Measurements from ENCODE around the gene C6orf58. TPM values are rescaled to one million over a fixed set of nuclear protein-coding genes. Genes with fewer than 3 reads are reported as not detected.

Gene C6orf58
- total RNA-seq, 1 experiment from 2014 or later: 0.20 TPM

DNA sequence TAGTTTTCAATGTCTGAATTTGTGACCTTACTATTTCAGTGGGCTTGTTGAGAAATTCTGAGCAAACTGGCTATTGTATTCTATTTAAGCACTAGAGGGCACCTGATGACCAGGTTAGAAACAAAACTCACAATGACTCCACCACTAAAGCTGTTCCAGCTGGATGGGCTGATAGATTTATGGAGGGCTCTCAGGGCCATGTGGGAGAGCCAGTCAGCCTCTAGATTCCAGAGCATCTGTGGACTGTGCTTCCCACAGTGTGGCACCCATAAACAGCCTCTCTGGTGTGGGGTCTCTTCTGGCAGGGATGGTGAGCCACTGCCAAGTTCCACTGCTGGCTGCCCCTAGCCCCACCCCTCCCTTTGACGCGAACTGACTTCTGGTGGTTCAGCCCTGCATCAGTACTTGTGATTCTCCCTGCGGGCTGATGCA, 29.2 kb downstream of the C6orf58 start:
- Histone ChIP-seq H3K4me1 (ENCODE audit: control insufficient read depth in 1 of 2, insufficient read depth in 2 of 2, low read length in 2 of 2) (no peaks in the 10 kb centered on the region), H3K36me3 (ENCODE audit: control insufficient read depth in 1 of 2, insufficient read depth in 2 of 2, low read length in 2 of 2) (no peaks in the 10 kb centered on the region), H3K79me2 (ENCODE audit: insufficient read depth, low read length) (no peaks in the 10 kb centered on the region), H3K27ac (ENCODE audit: low read depth, low read length) (no peak overlapping the region), H4K20me1 (ENCODE audit: insufficient read depth) (no peaks in the 10 kb centered on the region), H3K4me2 (ENCODE audit: low read length) (no peak overlapping the region), H3K9me3 (ENCODE audit: control insufficient read depth in 1 of 2, insufficient read depth in 1 of 2, low read depth in 1 of 2, low read length in 2 of 2) (no peaks in the 10 kb centered on the region), H3K4me3 (replicated peaks in 1 of 2; ENCODE audit: low read depth in 1 of 2, low read length in 2 of 2) (no peak overlapping the region), H3K27me3 (ENCODE audit: insufficient read depth, low read length) (no peaks in the 10 kb centered on the region), H3K9me2 (ENCODE audit: insufficient read depth) (no peaks in the 10 kb centered on the region), H3K9ac (ENCODE audit: low read length) (no peak overlapping the region), H2AFZ (ENCODE audit: low read depth, low read length, poor library complexity, severe bottlenecking) (peak overlapping the region; percentile 44)
- no peak for TF ChIP-seq TCF7L2 (IDR thresholded peaks at IDR 0.05; ENCODE audit: borderline replicate concordance, extremely low read depth, insufficient read depth, insufficient read length)
- TF ChIP-seq, protein P1, sequence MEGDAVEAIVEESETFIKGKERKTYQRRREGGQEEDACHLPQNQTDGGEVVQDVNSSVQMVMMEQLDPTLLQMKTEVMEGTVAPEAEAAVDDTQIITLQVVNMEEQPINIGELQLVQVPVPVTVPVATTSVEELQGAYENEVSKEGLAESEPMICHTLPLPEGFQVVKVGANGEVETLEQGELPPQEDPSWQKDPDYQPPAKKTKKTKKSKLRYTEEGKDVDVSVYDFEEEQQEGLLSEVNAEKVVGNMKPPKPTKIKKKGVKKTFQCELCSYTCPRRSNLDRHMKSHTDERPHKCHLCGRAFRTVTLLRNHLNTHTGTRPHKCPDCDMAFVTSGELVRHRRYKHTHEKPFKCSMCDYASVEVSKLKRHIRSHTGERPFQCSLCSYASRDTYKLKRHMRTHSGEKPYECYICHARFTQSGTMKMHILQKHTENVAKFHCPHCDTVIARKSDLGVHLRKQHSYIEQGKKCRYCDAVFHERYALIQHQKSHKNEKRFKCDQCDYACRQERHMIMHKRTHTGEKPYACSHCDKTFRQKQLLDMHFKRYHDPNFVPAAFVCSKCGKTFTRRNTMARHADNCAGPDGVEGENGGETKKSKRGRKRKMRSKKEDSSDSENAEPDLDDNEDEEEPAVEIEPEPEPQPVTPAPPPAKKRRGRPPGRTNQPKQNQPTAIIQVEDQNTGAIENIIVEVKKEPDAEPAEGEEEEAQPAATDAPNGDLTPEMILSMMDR (IDR thresholded peaks at IDR 0.05 in 2 of 3, conservative IDR thresholded peaks at IDR 0.05 in 1 of 3; ENCODE audit: borderline replicate concordance in 1 of 3, insufficient read depth in 1 of 3, low read depth in 2 of 3, low read length in 2 of 3): peak; percentile 45 to 63 (median 47); a peak in 5 of 6 replicates
- TF ChIP-seq RAD21 (IDR thresholded peaks at IDR 0.05; ENCODE audit: low read depth): peak; percentile 81
- DNase-seq (ENCODE audit: low read depth, low spot score) (peak; percentile 41), ATAC-seq (peak; percentile 91)
- intact Hi-C loops (cut with micrococcal nuclease): loop anchor here (1.0 to 10.0 kb wide), 3 partner anchors 84 to 1979 kb away; no protein-coding TSS in a partner anchor
- ChIA-PET RAD21 (ENCODE audit: low non-redundant PET in 1 of 2, low total read pairs in 2 of 2, uncharacterized antibody in 2 of 2, unreplicated experiment in 2 of 2) (interaction anchor here (0.6 to 0.9 kb wide), 4 partner anchors 32 to 1141 kb away, joined by 4 read pairs; no protein-coding TSS in a partner anchor), POLR2A (no interaction called here), CTCF (interaction anchor here (0.7 to 3.0 kb wide), 7 partner anchors 15 to 1125 kb away, joined by 3 to 22 read pairs (median 4); no protein-coding TSS in a partner anchor)
- no TSS peak for BruUV-seq (replicated peaks)

GRCh38 chr6:127608554-127609270, 31.7 kb downstream of the C6orf58 start:
- CTCF ChIA-PET: interaction anchor here (1.4 to 3.0 kb wide), 2 partner anchors 33 to 81 kb away, joined by 9 to 20 read pairs; no protein-coding TSS in a partner anchor
- Histone ChIP-seq H3K79me2 (ENCODE audit: insufficient read depth, low read length) (no peaks in the 10 kb centered on the region), H2AFZ (ENCODE audit: low read depth, low read length, poor library complexity, severe bottlenecking) (no peak overlapping the region), H3K4me1 (ENCODE audit: control insufficient read depth in 1 of 2, insufficient read depth in 2 of 2, low read length in 2 of 2) (no peaks in the 10 kb centered on the region), H3K4me2 (ENCODE audit: low read length) (no peak overlapping the region), H3K9me2 (ENCODE audit: insufficient read depth) (no peaks in the 10 kb centered on the region), H3K4me3 (replicated peaks in 1 of 2; ENCODE audit: low read depth in 1 of 2, low read length in 2 of 2) (no peak overlapping the region), H3K9me3 (ENCODE audit: control insufficient read depth in 1 of 2, insufficient read depth in 1 of 2, low read depth in 1 of 2, low read length in 2 of 2) (no peaks in the 10 kb centered on the region), H3K36me3 (ENCODE audit: control insufficient read depth in 1 of 2, insufficient read depth in 2 of 2, low read length in 2 of 2) (no peaks in the 10 kb centered on the region), H3K27ac (ENCODE audit: low read depth, low read length) (no peak overlapping the region), H3K9ac (ENCODE audit: low read length) (no peak overlapping the region), H3K27me3 (ENCODE audit: insufficient read depth, low read length) (no peaks in the 10 kb centered on the region), H4K20me1 (ENCODE audit: insufficient read depth) (no peaks in the 10 kb centered on the region)
- POLR2A ChIA-PET: no interaction called here
- no peak for TF ChIP-seq EZH2phosphoT487 (IDR thresholded peaks at IDR 0.05; ENCODE audit: borderline replicate concordance)
- TF ChIP-seq MAX (IDR thresholded peaks at IDR 0.05): no peak
- TF ChIP-seq EGR1 (IDR thresholded peaks at IDR 0.05; ENCODE audit: low read depth): no peak
- no peak for TF ChIP-seq ELF1 (IDR thresholded peaks at IDR 0.05; ENCODE audit: borderline replicate concordance, low read depth)
- no peak for TF ChIP-seq SRF (IDR thresholded peaks at IDR 0.05; ENCODE audit: low read depth)
- DNase-seq (ENCODE audit: low read depth, low spot score): no peak
- RAD21 ChIA-PET (ENCODE audit: low non-redundant PET in 1 of 2, low total read pairs in 2 of 2, uncharacterized antibody in 2 of 2, unreplicated experiment in 2 of 2): no interaction called here
- ATAC-seq: no peak
- no TSS peak for BruUV-seq (replicated peaks)
- intact Hi-C loops (cut with micrococcal nuclease): loop anchor here (10.0 kb wide), 1 partner anchor 1976 kb away; no protein-coding TSS in a partner anchor

Data from HCT116 (cell line).